ENCODE measurements around the gene SLC22A1. TPM values are rescaled to one million over a fixed set of nuclear protein-coding genes. Genes with fewer than 3 reads are reported as not detected.
"Not testable (repeated sequence)": the region's sequence is repeated elsewhere in the genome, so short reads cannot be mapped to it uniquely, and the experiment has no call there.

SLC22A1 gene
- total RNA-seq, 2 experiments from 2014 or later = 0.14 to 0.89 TPM

DNA sequence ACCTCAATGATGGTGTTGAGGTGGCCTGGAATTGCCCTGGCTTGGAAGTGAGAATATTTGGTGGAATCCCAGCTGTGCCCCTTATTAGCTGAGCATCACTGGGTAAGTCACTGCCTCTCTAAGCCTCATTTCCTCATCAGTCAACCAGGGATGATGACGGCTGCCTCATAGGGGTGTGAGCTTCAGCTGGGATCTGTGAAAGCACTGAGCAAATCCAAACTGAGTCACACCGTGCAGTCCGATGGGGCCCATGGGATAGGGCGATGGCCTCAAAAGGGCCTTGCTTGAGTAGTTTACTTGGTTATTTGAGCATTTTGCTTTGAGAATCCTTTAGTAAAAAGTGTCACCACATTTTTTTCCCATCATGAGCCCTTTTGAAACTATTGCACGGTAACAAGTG lies 1.1 kb downstream of the SLC22A1 start:
- Mint-ChIP-seq H3K27me3 (no peaks in the 10 kb centered on the region), H3K4me3 (no peak overlapping the region), H3K27ac (no peak overlapping the region), H3K4me1 (ENCODE audit: low read depth) (no peaks in the 10 kb centered on the region), H3K9me3 (no peaks in the 10 kb centered on the region), H3K36me3 (ENCODE audit: low read depth) (no peaks in the 10 kb centered on the region)
- Histone ChIP-seq H3K4me1 (ENCODE audit: insufficient read depth, low read length) (no peaks in the 10 kb centered on the region), H3K9me3 (ENCODE audit: control insufficient read depth in 1 of 2, insufficient read depth in 1 of 2, low read length in 2 of 2) (peaks cover 0 to 7% of the 10 kb centered on the region in 2 experiments), H3K4me3 (ENCODE audit: low read length) (no peak overlapping the region), H3K27ac (ENCODE audit: low read depth in 1 of 2, low read length in 2 of 2) (no peak overlapping the region), H3K36me3 (ENCODE audit: insufficient read depth, low read length) (no peaks in the 10 kb centered on the region), H3K27me3 (ENCODE audit: control insufficient read depth in 1 of 2, insufficient read depth in 2 of 2, low read length in 2 of 2) (no peaks in the 10 kb centered on the region)
- ChIA-PET CTCF (no interaction called here), POLR2A (no interaction called here)
- TF ChIP-seq, protein P1, sequence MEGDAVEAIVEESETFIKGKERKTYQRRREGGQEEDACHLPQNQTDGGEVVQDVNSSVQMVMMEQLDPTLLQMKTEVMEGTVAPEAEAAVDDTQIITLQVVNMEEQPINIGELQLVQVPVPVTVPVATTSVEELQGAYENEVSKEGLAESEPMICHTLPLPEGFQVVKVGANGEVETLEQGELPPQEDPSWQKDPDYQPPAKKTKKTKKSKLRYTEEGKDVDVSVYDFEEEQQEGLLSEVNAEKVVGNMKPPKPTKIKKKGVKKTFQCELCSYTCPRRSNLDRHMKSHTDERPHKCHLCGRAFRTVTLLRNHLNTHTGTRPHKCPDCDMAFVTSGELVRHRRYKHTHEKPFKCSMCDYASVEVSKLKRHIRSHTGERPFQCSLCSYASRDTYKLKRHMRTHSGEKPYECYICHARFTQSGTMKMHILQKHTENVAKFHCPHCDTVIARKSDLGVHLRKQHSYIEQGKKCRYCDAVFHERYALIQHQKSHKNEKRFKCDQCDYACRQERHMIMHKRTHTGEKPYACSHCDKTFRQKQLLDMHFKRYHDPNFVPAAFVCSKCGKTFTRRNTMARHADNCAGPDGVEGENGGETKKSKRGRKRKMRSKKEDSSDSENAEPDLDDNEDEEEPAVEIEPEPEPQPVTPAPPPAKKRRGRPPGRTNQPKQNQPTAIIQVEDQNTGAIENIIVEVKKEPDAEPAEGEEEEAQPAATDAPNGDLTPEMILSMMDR (IDR thresholded peaks at IDR 0.05) = no peak
- no peak for DNase-seq
- intact Hi-C loops (cut with DNase I, micrococcal nuclease) = no loop called here
- ATAC-seq (ENCODE audit: poor library complexity) = no peak

DNA sequence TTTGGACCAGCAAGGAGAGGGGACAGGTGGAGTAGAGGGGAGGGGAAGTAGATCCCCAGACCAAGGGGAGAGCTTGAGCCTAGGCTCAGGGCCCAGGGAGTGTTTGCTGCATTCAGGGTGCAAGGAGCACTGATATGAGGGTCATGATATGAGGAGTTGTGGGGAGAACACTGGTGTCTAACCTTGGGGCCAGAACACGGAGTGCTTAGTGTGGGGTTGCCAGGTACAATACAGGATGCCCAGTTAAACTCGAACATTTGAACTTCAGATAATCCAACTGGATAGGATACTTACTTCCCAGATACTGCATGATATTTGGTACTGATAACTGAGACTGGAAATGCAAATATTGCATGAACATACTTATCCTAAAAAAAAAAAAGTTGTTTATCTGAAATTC lies 2.4 kb downstream of the SLC22A1 start:
- H3K27me3 Mint-ChIP-seq = no peaks in the 10 kb centered on the region
- H3K36me3 Mint-ChIP-seq (ENCODE audit: low read depth) = no peaks in the 10 kb centered on the region
- no peak overlapping the region for H3K4me3 Mint-ChIP-seq
- Histone ChIP-seq H3K36me3 (ENCODE audit: insufficient read depth, low read length) (no peaks in the 10 kb centered on the region), H3K9me3 (ENCODE audit: control insufficient read depth in 1 of 2, insufficient read depth in 1 of 2, low read length in 2 of 2) (no peaks in the 10 kb centered on the region), H3K27me3 (ENCODE audit: control insufficient read depth in 1 of 2, insufficient read depth in 2 of 2, low read length in 2 of 2) (no peaks in the 10 kb centered on the region), H3K4me3 (ENCODE audit: low read length) (no peak overlapping the region), H3K4me1 (ENCODE audit: insufficient read depth, low read length) (no peaks in the 10 kb centered on the region), H3K27ac (ENCODE audit: low read depth in 1 of 2, low read length in 2 of 2) (no peak overlapping the region)
- intact Hi-C loops (cut with DNase I, micrococcal nuclease) = no loop called here
- TF ChIP-seq, protein P1 (IDR thresholded peaks at IDR 0.05) = no peak
- H3K4me1 Mint-ChIP-seq (ENCODE audit: low read depth) = no peaks in the 10 kb centered on the region
- ATAC-seq (ENCODE audit: poor library complexity) = no peak
- no peak for DNase-seq
- CTCF ChIA-PET = no interaction called here
- POLR2A ChIA-PET = no interaction called here
- no peak overlapping the region for H3K27ac Mint-ChIP-seq
- no peaks in the 10 kb centered on the region for H3K9me3 Mint-ChIP-seq

DNA sequence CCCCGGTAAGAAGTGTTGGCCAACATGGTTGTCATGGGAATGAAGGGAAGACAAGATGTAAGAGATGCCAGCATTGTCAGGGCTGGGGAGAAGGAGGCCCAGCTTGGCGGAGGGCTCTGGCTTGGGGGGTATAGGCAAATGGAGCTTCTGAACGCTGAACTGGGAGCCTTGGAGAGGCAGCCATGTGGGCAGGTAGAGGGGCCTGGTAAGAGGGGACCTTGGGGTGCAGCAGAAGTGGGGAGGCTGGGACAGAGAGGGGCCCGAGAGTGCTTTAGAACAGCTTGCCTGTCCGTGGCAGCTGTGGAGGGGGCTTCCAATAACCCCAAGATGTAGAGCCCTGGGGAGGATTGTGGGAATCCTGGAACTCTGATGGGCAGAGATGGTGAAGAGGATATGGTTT lies 3.0 kb downstream of the SLC22A1 start:
- intact Hi-C loops (cut with DNase I, micrococcal nuclease) = no loop called here
- TF ChIP-seq, protein P1 (IDR thresholded peaks at IDR 0.05) = no peak
- Histone ChIP-seq H3K27me3 (ENCODE audit: control insufficient read depth in 1 of 2, insufficient read depth in 2 of 2, low read length in 2 of 2) (no peaks in the 10 kb centered on the region), H3K27ac (ENCODE audit: low read depth in 1 of 2, low read length in 2 of 2) (no peak overlapping the region), H3K36me3 (ENCODE audit: insufficient read depth, low read length) (no peaks in the 10 kb centered on the region), H3K4me1 (ENCODE audit: insufficient read depth, low read length) (no peaks in the 10 kb centered on the region), H3K9me3 (ENCODE audit: control insufficient read depth in 1 of 2, insufficient read depth in 1 of 2, low read length in 2 of 2) (no peaks in the 10 kb centered on the region), H3K4me3 (ENCODE audit: low read length) (no peak overlapping the region)
- no peaks in the 10 kb centered on the region for H3K36me3 Mint-ChIP-seq (ENCODE audit: low read depth)
- H3K9me3 Mint-ChIP-seq = no peaks in the 10 kb centered on the region
- ATAC-seq (ENCODE audit: poor library complexity) (no peak), DNase-seq (no peak)
- ChIA-PET CTCF (no interaction called here), POLR2A (no interaction called here)
- H3K4me3 Mint-ChIP-seq = no peak overlapping the region
- H3K27ac Mint-ChIP-seq = no peak overlapping the region
- no peaks in the 10 kb centered on the region for H3K4me1 Mint-ChIP-seq (ENCODE audit: low read depth)
- no peaks in the 10 kb centered on the region for H3K27me3 Mint-ChIP-seq

DNA sequence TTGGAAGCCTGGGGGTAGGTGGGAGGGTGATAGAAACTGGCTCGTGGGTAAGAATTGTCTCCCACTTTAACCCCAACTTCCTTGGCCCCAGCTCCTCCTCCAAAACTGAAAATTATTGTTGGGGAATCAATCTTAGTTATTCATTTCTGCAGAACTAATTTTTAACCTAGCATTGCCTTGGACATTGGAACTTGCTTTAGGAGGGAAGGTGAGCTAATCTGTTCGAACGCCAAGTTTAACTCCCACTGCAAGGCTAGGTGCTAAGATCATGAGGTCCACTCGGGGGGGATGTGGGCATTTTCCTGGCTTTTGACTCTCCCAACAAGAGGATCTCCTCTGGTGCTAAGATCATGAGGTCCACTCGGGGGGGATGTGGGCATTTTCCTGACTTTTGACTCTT lies 3.5 kb downstream of the SLC22A1 start:
- H3K36me3 Mint-ChIP-seq (ENCODE audit: low read depth); H3K27me3 Mint-ChIP-seq; H3K36me3 ChIP-seq (ENCODE audit: insufficient read depth, low read length); POLR2A ChIA-PET; intact Hi-C loops (cut with DNase I, micrococcal nuclease); H3K27ac Mint-ChIP-seq; H3K27ac ChIP-seq (ENCODE audit: low read depth in 1 of 2, low read length in 2 of 2); H3K4me1 Mint-ChIP-seq (ENCODE audit: low read depth); H3K4me3 ChIP-seq (ENCODE audit: low read length); H3K9me3 Mint-ChIP-seq; H3K4me3 Mint-ChIP-seq; H3K9me3 ChIP-seq (ENCODE audit: control insufficient read depth in 1 of 2, insufficient read depth in 1 of 2, low read length in 2 of 2); ATAC-seq (ENCODE audit: poor library complexity); DNase-seq; CTCF ChIA-PET; H3K27me3 ChIP-seq (ENCODE audit: control insufficient read depth in 1 of 2, insufficient read depth in 2 of 2, low read length in 2 of 2); H3K4me1 ChIP-seq (ENCODE audit: insufficient read depth, low read length): not testable (repeated sequence)

Data from CD4-positive, alpha-beta T cell (primary cell).